Fibroblast of lung (primary cell): ENCODE results near the gene CABCOCO1. TPM values are rescaled to one million over a fixed set of nuclear protein-coding genes. Genes with fewer than 3 reads are reported as not detected.

ENCODE experiments used
- DNase-seq, 2 donors: peaks; one replicate each; pipeline versions ENCODE4 v3.0.0 to v3.0.0-alpha.2; 2010; ENCODE audit warnings: low read depth in 2 of 2
- H2AFZ ChIP-seq: 2 replicates; pipeline ENCODE4 v1.5.1; 2012; ENCODE audit warnings: low read length, control low read depth, inconsistent platforms
- H3K27ac ChIP-seq: 2 replicates; pipeline ENCODE4 v1.5.1; 2011; ENCODE audit warnings: low read length, control low read depth; ENCODE audit not compliant: insufficient read depth
- H3K27me3 ChIP-seq: 2 replicates; pipeline ENCODE4 v1.5.1; 2011; ENCODE audit warnings: mild to moderate bottlenecking, low read length; ENCODE audit not compliant: control insufficient read depth, insufficient read depth
- H3K36me3 ChIP-seq: 2 replicates; pipeline ENCODE4 v1.5.1; 2011; ENCODE audit warnings: low read length; ENCODE audit not compliant: control insufficient read depth, insufficient read depth
- H3K4me1 ChIP-seq: 2 replicates; pipeline ENCODE4 v1.5.1; 2011; ENCODE audit warnings: low read length; ENCODE audit not compliant: control insufficient read depth, insufficient read depth; ENCODE audit errors: extremely low read depth
- H3K4me2 ChIP-seq: 2 replicates; pipeline ENCODE4 v1.5.1; 2011; ENCODE audit warnings: low read length, control low read depth; ENCODE audit not compliant: insufficient read depth; ENCODE audit errors: extremely low read depth
- H3K4me3 ChIP-seq, 4 experiments: fragments of 200-600 bp in 1 of 4; sonication (generic) in 1 of 4; replicated peaks in 1 of 4; 2 replicates each; pipeline ENCODE4 v1.5.1; 2011 to 2016; ENCODE audit warnings: low read length in 4 of 4, low read depth in 3 of 4, mild to moderate bottlenecking in 3 of 4, control low read depth in 2 of 4, inconsistent platforms in 1 of 4, mixed read lengths in 1 of 4; ENCODE audit not compliant: insufficient read depth in 1 of 4; ENCODE audit errors: control extremely low read depth in 1 of 4
- H3K79me2 ChIP-seq: 2 replicates; pipeline ENCODE4 v1.5.1; 2012; ENCODE audit warnings: mild to moderate bottlenecking, low read length, inconsistent platforms; ENCODE audit not compliant: control insufficient read depth, insufficient read depth
- H3K9ac ChIP-seq: 2 replicates; pipeline ENCODE4 v1.5.1; 2011; ENCODE audit warnings: mild to moderate bottlenecking, low read length, control low read depth; ENCODE audit not compliant: insufficient read depth
- H3K9me3 ChIP-seq: 2 replicates; pipeline ENCODE4 v1.5.1; 2012; ENCODE audit warnings: low read depth, low read length; ENCODE audit not compliant: control insufficient read depth, insufficient read depth
- H4K20me1 ChIP-seq: 2 replicates; pipeline ENCODE4 v1.5.1; 2011; ENCODE audit warnings: low read length; ENCODE audit not compliant: control insufficient read depth, insufficient read depth; ENCODE audit errors: extremely low read depth
- EZH2 ChIP-seq: IDR thresholded peaks from 2 replicates; pipeline ENCODE4 v1.5.1; 2012; ENCODE audit warnings: low read length, control low read depth, mild to moderate bottlenecking; ENCODE audit errors: missing control alignments
- polyA plus RNA-seq, 2 donors: library from polyadenylated mRNA; depleted of rRNA in 1 of 2; stranded (reverse) in 1 of 2; unstranded in 1 of 2; fragments of >200 nt; gene quantifications; 2 replicates each; pipeline ENCODE4 v1.2.1, GENCODE V29; 2011 to 2012; ENCODE audit warnings: missing spikeins in 1 of 2
- total RNA-seq: library from RNA; depleted of rRNA; stranded (reverse); fragments of >200 nt; gene quantifications from 2 replicates; pipeline ENCODE4 v1.2.1, GENCODE V29; 2014
- TF ChIP-seq, protein P1 (sequence below), 2 donors: IDR thresholded peaks in 1 of 2; conservative IDR thresholded peaks in 1 of 2; 1 replicate in 1 of 2; 2 replicates in 1 of 2; pipeline ENCODE4 v1.5.1; 2011 to 2012; ENCODE audit warnings: low read length in 2 of 2, control low read depth in 1 of 2, inconsistent platforms in 1 of 2, low read depth in 1 of 2, mild to moderate bottlenecking in 1 of 2

The CABCOCO1 gene
- total and polyA plus RNA-seq, 2 donors (not counting 1 experiment from before 2014, with no cell fraction given), result 0.83 to 1.6 TPM

- no peak for TF ChIP-seq EZH2
- TF ChIP-seq, protein P1, sequence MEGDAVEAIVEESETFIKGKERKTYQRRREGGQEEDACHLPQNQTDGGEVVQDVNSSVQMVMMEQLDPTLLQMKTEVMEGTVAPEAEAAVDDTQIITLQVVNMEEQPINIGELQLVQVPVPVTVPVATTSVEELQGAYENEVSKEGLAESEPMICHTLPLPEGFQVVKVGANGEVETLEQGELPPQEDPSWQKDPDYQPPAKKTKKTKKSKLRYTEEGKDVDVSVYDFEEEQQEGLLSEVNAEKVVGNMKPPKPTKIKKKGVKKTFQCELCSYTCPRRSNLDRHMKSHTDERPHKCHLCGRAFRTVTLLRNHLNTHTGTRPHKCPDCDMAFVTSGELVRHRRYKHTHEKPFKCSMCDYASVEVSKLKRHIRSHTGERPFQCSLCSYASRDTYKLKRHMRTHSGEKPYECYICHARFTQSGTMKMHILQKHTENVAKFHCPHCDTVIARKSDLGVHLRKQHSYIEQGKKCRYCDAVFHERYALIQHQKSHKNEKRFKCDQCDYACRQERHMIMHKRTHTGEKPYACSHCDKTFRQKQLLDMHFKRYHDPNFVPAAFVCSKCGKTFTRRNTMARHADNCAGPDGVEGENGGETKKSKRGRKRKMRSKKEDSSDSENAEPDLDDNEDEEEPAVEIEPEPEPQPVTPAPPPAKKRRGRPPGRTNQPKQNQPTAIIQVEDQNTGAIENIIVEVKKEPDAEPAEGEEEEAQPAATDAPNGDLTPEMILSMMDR (conservative IDR thresholded peaks at IDR 0.05 in 1 of 2, IDR thresholded peaks at IDR 0.05 in 1 of 2; ENCODE audit: low read depth in 1 of 2, low read length in 2 of 2), result no peak
- Histone ChIP-seq H3K9me3 (no peaks in the 10 kb centered on the region), H2AFZ (no peak overlapping the region), H3K27ac (no peak overlapping the region), H3K4me1 (no peaks in the 10 kb centered on the region), H3K27me3 (no peaks in the 10 kb centered on the region), H3K4me3 (no peak overlapping the region), H3K36me3 (no peaks in the 10 kb centered on the region), H3K9ac (no peak overlapping the region), H3K4me2 (no peak overlapping the region), H3K79me2 (no peaks in the 10 kb centered on the region), H4K20me1 (no peaks in the 10 kb centered on the region)
- no peak for DNase-seq
These were observed 80.1 kb downstream of the CABCOCO1 start for GRCh38 chr10:61742812-61743211.

DNA sequence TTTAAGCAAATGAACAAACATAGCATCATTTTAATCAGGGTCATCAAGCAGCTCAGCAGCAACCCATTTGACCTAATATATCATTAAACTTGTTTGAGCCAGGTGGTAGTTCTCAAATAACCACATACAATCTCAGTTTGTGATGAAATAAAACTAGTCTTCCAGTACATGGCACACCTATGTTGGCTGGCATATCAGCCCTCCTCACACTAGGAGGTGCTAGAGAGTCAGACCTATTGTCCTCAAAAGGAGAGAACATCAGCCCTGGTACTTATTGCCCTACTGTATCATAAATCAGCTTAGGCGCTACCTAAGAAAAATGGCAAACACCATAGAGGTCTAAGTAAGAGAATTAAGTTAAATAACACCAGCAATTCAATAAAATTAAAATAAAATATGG is 81.7 kb downstream of the CABCOCO1 start:
- Histone ChIP-seq H3K9ac (no peak overlapping the region), H3K4me1 (no peaks in the 10 kb centered on the region), H3K36me3 (no peaks in the 10 kb centered on the region), H3K9me3 (no peaks in the 10 kb centered on the region), H3K79me2 (no peaks in the 10 kb centered on the region), H3K4me3 (no peak overlapping the region), H3K27ac (no peak overlapping the region), H2AFZ (no peak overlapping the region), H4K20me1 (no peaks in the 10 kb centered on the region), H3K4me2 (no peak overlapping the region), H3K27me3 (no peaks in the 10 kb centered on the region)
- TF ChIP-seq, protein P1 (conservative IDR thresholded peaks at IDR 0.05 in 1 of 2, IDR thresholded peaks at IDR 0.05 in 1 of 2; ENCODE audit: low read depth in 1 of 2, low read length in 2 of 2), result peak in 1 of 2 donors; percentile 21
- no peak for TF ChIP-seq EZH2
- no peak for DNase-seq

DNA sequence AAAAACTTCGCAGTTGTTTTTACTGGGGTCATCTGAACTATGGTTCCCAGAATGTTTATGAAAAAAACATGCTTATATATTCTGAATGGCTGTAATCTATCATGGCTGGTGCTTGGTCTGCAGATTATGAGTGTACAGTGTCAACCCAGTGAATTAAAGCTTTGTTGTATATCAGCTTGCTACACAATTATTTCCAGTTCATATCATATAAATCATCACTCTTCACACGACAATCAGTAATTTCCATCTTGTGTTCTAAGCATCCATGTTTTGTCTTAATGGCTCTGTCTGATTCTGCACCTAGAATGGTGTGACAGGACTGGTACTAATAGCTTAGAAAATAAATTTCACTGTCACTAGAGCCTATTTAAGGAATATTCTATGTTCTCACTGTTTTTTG is 83.6 kb downstream of the CABCOCO1 start:
- no peak overlapping the region for H2AFZ ChIP-seq
- H3K27ac ChIP-seq, result no peak overlapping the region
- no peaks in the 10 kb centered on the region for H4K20me1 ChIP-seq
- DNase-seq, result no peak
- H3K4me2 ChIP-seq, result no peak overlapping the region
- no peak overlapping the region for H3K9ac ChIP-seq
- H3K27me3 ChIP-seq, result no peaks in the 10 kb centered on the region
- TF ChIP-seq, protein P1 (conservative IDR thresholded peaks at IDR 0.05 in 1 of 2, IDR thresholded peaks at IDR 0.05 in 1 of 2; ENCODE audit: low read depth in 1 of 2, low read length in 2 of 2), result no peak
- TF ChIP-seq EZH2, result no peak
- H3K79me2 ChIP-seq, result no peaks in the 10 kb centered on the region
- H3K4me1 ChIP-seq, result peaks cover 3% of the 10 kb centered on the region
- H3K9me3 ChIP-seq, result no peaks in the 10 kb centered on the region
- H3K4me3 ChIP-seq, result no peak overlapping the region
- H3K36me3 ChIP-seq, result no peaks in the 10 kb centered on the region
